HepG2 (cell line): Measurements from ENCODE around the gene EOLA1. TPM values are rescaled to one million over a fixed set of nuclear protein-coding genes. Genes with fewer than 3 reads are reported as not detected.

ENCODE experiments used
- ATF1 ChIP-seq: IDR thresholded peaks from 2 replicates; pipeline ENCODE4 v1.6.1; 2016; ENCODE audit warnings: mild to moderate bottlenecking, control low read depth
- BRD4 ChIP-seq: sonication (generic); formaldehyde crosslinking; IDR thresholded peaks from 2 replicates; pipeline ENCODE4 v1.4.0; 2020; ENCODE audit warnings: missing genetic modification reagents
- CHD2 ChIP-seq: IDR thresholded peaks from 2 replicates; pipeline ENCODE4 v1.6.1; 2011; ENCODE audit warnings: low read depth, low read length, improper control_type of control experiment
- PAX8 ChIP-seq: sonication (generic); formaldehyde crosslinking; IDR thresholded peaks from 2 replicates; pipeline ENCODE4 v1.8.0; 2022; ENCODE audit warnings: mild to moderate bottlenecking, missing genetic modification reagents, borderline replicate concordance
- SIN3A ChIP-seq: IDR thresholded peaks from 2 replicates; pipeline ENCODE4 v1.6.1; 2011; ENCODE audit warnings: low read depth, mild to moderate bottlenecking, control low read depth, low read length, borderline replicate concordance
- TRIM24 ChIP-seq: sonication (generic); formaldehyde crosslinking; IDR thresholded peaks from 2 replicates; pipeline ENCODE4 v1.8.0; 2022; ENCODE audit warnings: mild to moderate bottlenecking, missing genetic modification reagents
- YEATS4 ChIP-seq: sonication (generic); formaldehyde crosslinking; IDR thresholded peaks from 2 replicates; pipeline ENCODE4 v1.4.0; 2020; ENCODE audit warnings: missing genetic modification reagents, borderline replicate concordance
- ZNF10 ChIP-seq: sonication (generic); formaldehyde crosslinking; IDR thresholded peaks from 2 replicates; pipeline ENCODE4 v1.4.0; 2020; ENCODE audit warnings: mild to moderate bottlenecking, low read depth, missing genetic modification reagents, borderline replicate concordance
- ZNF136 ChIP-seq: sonication (generic); formaldehyde crosslinking; IDR thresholded peaks from 2 replicates; pipeline ENCODE4 v1.8.1; 2022; ENCODE audit warnings: low read depth, mild to moderate bottlenecking, moderate library complexity, missing genetic modification reagents
- ZNF234 ChIP-seq: sonication (generic); formaldehyde crosslinking; conservative IDR thresholded peaks from 2 replicates; pipeline ENCODE4 v1.5.1; 2020; ENCODE audit warnings: mild to moderate bottlenecking, missing genetic modification reagents
- ZNF274 ChIP-seq: sonication (generic); formaldehyde crosslinking; IDR thresholded peaks from 2 replicates; pipeline ENCODE4 v1.5.1; 2020; ENCODE audit warnings: mild to moderate bottlenecking, missing genetic modification reagents
- ZNF281 ChIP-seq: sonication (generic); formaldehyde crosslinking; IDR thresholded peaks from 2 replicates; pipeline ENCODE4 v1.4.0; 2020; ENCODE audit warnings: missing genetic modification reagents, borderline replicate concordance
- ZNF431 ChIP-seq: sonication (generic); formaldehyde crosslinking; IDR thresholded peaks from 2 replicates; pipeline ENCODE4 v1.9.0; 2022; ENCODE audit warnings: missing genetic modification reagents, low read depth, mild to moderate bottlenecking, borderline replicate concordance
- ZNF460 ChIP-seq: sonication (generic); formaldehyde crosslinking; IDR thresholded peaks from 2 replicates; pipeline ENCODE4 v1.5.1; 2020; ENCODE audit warnings: missing genetic modification reagents, mild to moderate bottlenecking, borderline replicate concordance
- ZNF646 ChIP-seq: sonication (generic); formaldehyde crosslinking; IDR thresholded peaks from 2 replicates; pipeline ENCODE4 v1.9.0; 2021; ENCODE audit warnings: mild to moderate bottlenecking, missing genetic modification reagents
- ZNF839 ChIP-seq: sonication (generic); formaldehyde crosslinking; IDR thresholded peaks from 2 replicates; pipeline ENCODE4 v1.4.0; 2020; ENCODE audit warnings: missing genetic modification reagents, mild to moderate bottlenecking, borderline replicate concordance
- ZSCAN20 ChIP-seq: sonication (generic); formaldehyde crosslinking; IDR thresholded peaks from 2 replicates; pipeline ENCODE4 v1.4.0; 2020; ENCODE audit warnings: missing genetic modification reagents, mild to moderate bottlenecking, borderline replicate concordance
- polyA plus RNA-seq, 8 experiments: library from polyadenylated mRNA; depleted of rRNA in 3 of 8; stranded (reverse) in 7 of 8; unstranded in 1 of 8; fragments of >200 nt; fragmentation: Illumina TruSeq in 4 of 8; extraction: Trizol in 4 of 8; gene quantifications; 2 replicates each; pipeline versions ENCODE4 v1.2.1 to v1.2.3, GENCODE V29; 2011 to 2016; ENCODE audit warnings: low read depth in 4 of 8, missing spikeins in 1 of 8, mixed read lengths in 1 of 8; ENCODE audit not compliant: insufficient read depth in 1 of 8
- total RNA-seq, 5 experiments: library from RNA; depleted of rRNA; stranded (reverse); fragments of >200 nt; fragmentation: Illumina TruSeq; extraction: Trizol; gene quantifications; 2 replicates each; pipeline ENCODE4 v1.2.3, GENCODE V29; 2016; ENCODE audit warnings: low read depth in 1 of 5
- TF ChIP-seq, protein P1 (sequence below): sonication (generic); formaldehyde crosslinking; IDR thresholded peaks from 2 replicates; pipeline ENCODE4 v1.4.0; 2020; ENCODE audit warnings: missing genetic modification reagents, borderline replicate concordance

Gene EOLA1
- total and polyA plus RNA-seq, 2 of the 13 experiments (the other 11 are each of a cell fraction or from before 2014, with no cell fraction given), result 6.5 to 9.6 TPM

- TF ChIP-seq ZNF10 (CRISPR knock-in tag) (no peak), PAX8 (CRISPR knock-in tag) (no peak), ZSCAN20 (CRISPR knock-in tag) (no peak), ZNF431 (no peak), ZNF460 (CRISPR knock-in tag) (no peak), ZNF136 (CRISPR knock-in tag) (no peak), CHD2 (no peak), BRD4 (no peak), ZNF274 (CRISPR knock-in tag) (no peak), TRIM24 (CRISPR knock-in tag) (no peak), ZNF234 (CRISPR knock-in tag) (no peak), YEATS4 (CRISPR knock-in tag) (0 out of 2 replicates have a peak, but pooled peaks have one; percentile 35), ATF1 (CRISPR knock-in tag) (peak; percentile 66; the same call in 1 of the 2 replicates), ZNF281 (CRISPR knock-in tag) (no peak), SIN3A (peak; percentile 70; the same call in 1 of the 2 replicates), ZNF839 (CRISPR knock-in tag) (0 out of 2 replicates have a peak, but pooled peaks have one; percentile 33), ZNF646 (CRISPR knock-in tag) (no peak)
- TF ChIP-seq, protein P1, sequence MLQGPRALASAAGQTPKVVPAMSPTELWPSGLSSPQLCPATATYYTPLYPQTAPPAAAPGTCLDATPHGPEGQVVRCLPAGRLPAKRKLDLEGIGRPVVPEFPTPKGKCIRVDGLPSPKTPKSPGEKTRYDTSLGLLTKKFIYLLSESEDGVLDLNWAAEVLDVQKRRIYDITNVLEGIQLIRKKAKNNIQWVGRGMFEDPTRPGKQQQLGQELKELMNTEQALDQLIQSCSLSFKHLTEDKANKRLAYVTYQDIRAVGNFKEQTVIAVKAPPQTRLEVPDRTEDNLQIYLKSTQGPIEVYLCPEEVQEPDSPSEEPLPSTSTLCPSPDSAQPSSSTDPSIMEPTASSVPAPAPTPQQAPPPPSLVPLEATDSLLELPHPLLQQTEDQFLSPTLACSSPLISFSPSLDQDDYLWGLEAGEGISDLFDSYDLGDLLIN (CRISPR knock-in tag), result no peak
Measured at GRCh38 chrX:149540621-149541520, at the start of gene EOLA1 (continued).
